Measurements from ENCODE around the gene NT5E.

NT5E gene

DNA sequence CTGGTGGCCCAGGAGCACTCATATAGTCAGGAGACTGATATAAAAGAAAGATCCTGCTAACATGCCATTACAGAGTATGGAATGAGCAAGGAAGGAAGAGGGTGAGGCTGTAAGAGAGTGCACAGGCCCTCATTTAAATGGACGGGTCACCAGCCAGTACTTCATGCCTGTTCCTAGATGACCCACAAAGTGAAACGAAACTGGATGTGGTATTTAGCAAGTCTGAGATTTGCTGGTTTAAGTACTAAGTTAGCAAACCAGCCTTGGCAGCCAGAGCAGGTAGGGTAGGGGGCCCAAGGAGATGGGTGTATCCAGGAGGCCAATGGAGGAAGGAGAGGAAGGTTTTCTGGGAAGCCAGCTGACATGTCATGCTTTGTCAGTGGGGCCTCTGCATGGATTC is 15.9 kb downstream of the NT5E start:
- no peaks in the 10 kb centered on the region for H3K27me3 ChIP-seq (ENCODE audit: low read length)
- H4K20me1 ChIP-seq (ENCODE audit: low read depth, low read length) = no peaks in the 10 kb centered on the region
- no peak overlapping the region for H2AFZ ChIP-seq (ENCODE audit: low read depth, low read length, severe bottlenecking)
- H3K9me2 ChIP-seq (replicated peaks; ENCODE audit: insufficient read depth, low read length) = no peaks in the 10 kb centered on the region
- H3K9me3 ChIP-seq (ENCODE audit: insufficient read depth, low read length) = no peaks in the 10 kb centered on the region
- H3K27ac ChIP-seq (ENCODE audit: low read depth, low read length) = no peak overlapping the region
- TF ChIP-seq EZH2phosphoT487 (conservative IDR thresholded peaks at IDR 0.05; ENCODE audit: low read length) = no peak
- TF ChIP-seq, protein P1, sequence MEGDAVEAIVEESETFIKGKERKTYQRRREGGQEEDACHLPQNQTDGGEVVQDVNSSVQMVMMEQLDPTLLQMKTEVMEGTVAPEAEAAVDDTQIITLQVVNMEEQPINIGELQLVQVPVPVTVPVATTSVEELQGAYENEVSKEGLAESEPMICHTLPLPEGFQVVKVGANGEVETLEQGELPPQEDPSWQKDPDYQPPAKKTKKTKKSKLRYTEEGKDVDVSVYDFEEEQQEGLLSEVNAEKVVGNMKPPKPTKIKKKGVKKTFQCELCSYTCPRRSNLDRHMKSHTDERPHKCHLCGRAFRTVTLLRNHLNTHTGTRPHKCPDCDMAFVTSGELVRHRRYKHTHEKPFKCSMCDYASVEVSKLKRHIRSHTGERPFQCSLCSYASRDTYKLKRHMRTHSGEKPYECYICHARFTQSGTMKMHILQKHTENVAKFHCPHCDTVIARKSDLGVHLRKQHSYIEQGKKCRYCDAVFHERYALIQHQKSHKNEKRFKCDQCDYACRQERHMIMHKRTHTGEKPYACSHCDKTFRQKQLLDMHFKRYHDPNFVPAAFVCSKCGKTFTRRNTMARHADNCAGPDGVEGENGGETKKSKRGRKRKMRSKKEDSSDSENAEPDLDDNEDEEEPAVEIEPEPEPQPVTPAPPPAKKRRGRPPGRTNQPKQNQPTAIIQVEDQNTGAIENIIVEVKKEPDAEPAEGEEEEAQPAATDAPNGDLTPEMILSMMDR (IDR thresholded peaks at IDR 0.05; ENCODE audit: insufficient read depth, low read length, poor library complexity, severe bottlenecking) = no peak
- H3K79me2 ChIP-seq (ENCODE audit: insufficient read depth, low read length) = no peaks in the 10 kb centered on the region
- H3K4me2 ChIP-seq (ENCODE audit: low read depth, low read length, poor library complexity, severe bottlenecking) = no peak overlapping the region
- H3F3A ChIP-seq (ENCODE audit: insufficient read depth) = no peaks in the 10 kb centered on the region
- H3K4me3 ChIP-seq (ENCODE audit: insufficient read depth, low read length, poor library complexity, severe bottlenecking) = no peak overlapping the region
- H3K9ac ChIP-seq (ENCODE audit: low read length) = no peak overlapping the region
- H3K36me3 ChIP-seq (ENCODE audit: low read length) = no peaks in the 10 kb centered on the region

- H3K27me3 ChIP-seq (ENCODE audit: low read length) = no peaks in the 10 kb centered on the region
- no peaks in the 10 kb centered on the region for H3K9me2 ChIP-seq (replicated peaks; ENCODE audit: insufficient read depth, low read length)
- no peak overlapping the region for H3K4me2 ChIP-seq (ENCODE audit: low read depth, low read length, poor library complexity, severe bottlenecking)
- TF ChIP-seq, protein P1 (IDR thresholded peaks at IDR 0.05; ENCODE audit: insufficient read depth, low read length, poor library complexity, severe bottlenecking) = no peak
- TF ChIP-seq EZH2phosphoT487 (conservative IDR thresholded peaks at IDR 0.05; ENCODE audit: low read length) = no peak
- H3K4me3 ChIP-seq (ENCODE audit: insufficient read depth, low read length, poor library complexity, severe bottlenecking) = no peak overlapping the region
- no peaks in the 10 kb centered on the region for H3K36me3 ChIP-seq (ENCODE audit: low read length)
- no peaks in the 10 kb centered on the region for H3K9me3 ChIP-seq (ENCODE audit: insufficient read depth, low read length)
- H4K20me1 ChIP-seq (ENCODE audit: low read depth, low read length) = no peaks in the 10 kb centered on the region
- no peaks in the 10 kb centered on the region for H3K79me2 ChIP-seq (ENCODE audit: insufficient read depth, low read length)
- no peaks in the 10 kb centered on the region for H3F3A ChIP-seq (ENCODE audit: insufficient read depth)
- H2AFZ ChIP-seq (ENCODE audit: low read depth, low read length, severe bottlenecking) = no peak overlapping the region
- H3K9ac ChIP-seq (ENCODE audit: low read length) = no peak overlapping the region
- H3K27ac ChIP-seq (ENCODE audit: low read depth, low read length) = no peak overlapping the region
Observed at GRCh38 chr6:85468326-85468725, 18.4 kb downstream of the NT5E start.

GRCh38 chr6:85469276-85470022 is 19.6 kb downstream of the NT5E start:
- H3K9me3 ChIP-seq (ENCODE audit: insufficient read depth, low read length) = no peaks in the 10 kb centered on the region
- no peaks in the 10 kb centered on the region for H4K20me1 ChIP-seq (ENCODE audit: low read depth, low read length)
- H3K4me3 ChIP-seq (ENCODE audit: insufficient read depth, low read length, poor library complexity, severe bottlenecking) = no peak overlapping the region
- H3K4me2 ChIP-seq (ENCODE audit: low read depth, low read length, poor library complexity, severe bottlenecking) = no peak overlapping the region
- TF ChIP-seq, protein P1 (IDR thresholded peaks at IDR 0.05; ENCODE audit: insufficient read depth, low read length, poor library complexity, severe bottlenecking) = no peak
- no peak for TF ChIP-seq EZH2phosphoT487 (conservative IDR thresholded peaks at IDR 0.05; ENCODE audit: low read length)
- no peak overlapping the region for H3K9ac ChIP-seq (ENCODE audit: low read length)
- H3K79me2 ChIP-seq (ENCODE audit: insufficient read depth, low read length) = no peaks in the 10 kb centered on the region
- H3F3A ChIP-seq (ENCODE audit: insufficient read depth) = no peaks in the 10 kb centered on the region
- H2AFZ ChIP-seq (ENCODE audit: low read depth, low read length, severe bottlenecking) = no peak overlapping the region
- no peaks in the 10 kb centered on the region for H3K27me3 ChIP-seq (ENCODE audit: low read length)
- H3K27ac ChIP-seq (ENCODE audit: low read depth, low read length) = no peak overlapping the region
- H3K36me3 ChIP-seq (ENCODE audit: low read length) = no peaks in the 10 kb centered on the region
- no peaks in the 10 kb centered on the region for H3K9me2 ChIP-seq (replicated peaks; ENCODE audit: insufficient read depth, low read length)
